HUDEP-2 (cell line): ENCODE measurements around the gene ERBB4.

ENCODE experiments used
- DNase-seq, 76 experiments: peaks; one replicate each; lab custom pipeline; 2025; ENCODE audit not compliant: unreplicated experiment in 76 of 76; lab: John Stamatoyannopoulos, UW

ERBB4 gene

DNA sequence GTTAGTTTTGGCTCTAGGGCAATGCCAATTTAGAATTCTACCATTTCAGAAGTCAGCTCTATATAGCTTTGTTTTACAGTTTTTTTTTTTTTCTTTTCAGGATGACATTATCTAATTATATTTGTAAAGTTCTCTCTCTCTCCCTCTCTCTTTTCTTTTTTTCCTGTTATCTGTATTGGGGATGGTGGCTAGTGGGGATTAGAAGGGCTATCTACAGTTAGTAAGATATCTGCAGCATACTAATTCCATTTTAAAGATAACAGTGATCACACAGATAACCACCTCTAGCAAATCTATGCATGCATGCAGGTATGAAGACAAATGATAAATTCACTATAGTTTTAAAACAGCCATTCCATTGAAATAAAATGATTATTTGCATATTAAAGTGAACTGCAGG is 438.9 kb downstream of the ERBB4 start:
- DNase-seq: no peak

DNA sequence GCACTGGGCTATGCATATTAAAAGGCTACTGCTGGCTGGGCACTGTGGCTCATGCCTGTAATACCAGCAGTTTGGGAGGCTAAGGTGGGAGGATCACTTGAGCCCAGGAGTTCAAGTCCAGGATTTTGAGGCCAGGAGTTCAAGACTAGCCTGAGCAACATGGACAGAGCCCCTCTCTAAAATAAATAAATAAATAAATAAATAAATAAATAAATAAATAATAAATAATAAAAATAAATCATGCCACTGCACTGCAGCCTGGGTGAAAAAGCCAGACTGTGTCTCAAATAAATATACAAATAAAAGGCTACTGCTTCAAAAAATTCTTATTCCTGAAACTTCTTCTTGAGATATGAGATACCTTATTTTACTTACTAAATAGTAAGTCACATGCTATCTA is 439.6 kb downstream of the ERBB4 start:
- DNase-seq: no peak

DNA sequence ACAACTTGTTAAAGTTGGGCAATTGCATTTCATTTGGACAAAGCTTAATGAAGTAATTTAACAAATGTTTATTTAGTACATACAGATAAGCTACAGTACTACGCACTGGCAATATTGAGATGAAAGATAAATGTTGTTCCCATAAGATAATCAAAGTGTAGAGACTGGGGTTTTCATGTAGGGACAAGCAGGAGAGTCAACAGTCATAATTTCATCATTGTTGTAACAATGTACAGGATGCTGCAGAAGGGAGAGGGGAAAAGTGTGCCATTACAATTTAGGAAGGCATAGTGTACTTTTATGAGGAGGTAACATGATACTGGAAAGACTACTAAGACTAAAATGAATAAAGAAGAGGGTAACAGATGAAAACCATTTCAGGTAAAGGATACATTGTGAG is 441.6 kb downstream of the ERBB4 start:
- DNase-seq: no peak

DNA sequence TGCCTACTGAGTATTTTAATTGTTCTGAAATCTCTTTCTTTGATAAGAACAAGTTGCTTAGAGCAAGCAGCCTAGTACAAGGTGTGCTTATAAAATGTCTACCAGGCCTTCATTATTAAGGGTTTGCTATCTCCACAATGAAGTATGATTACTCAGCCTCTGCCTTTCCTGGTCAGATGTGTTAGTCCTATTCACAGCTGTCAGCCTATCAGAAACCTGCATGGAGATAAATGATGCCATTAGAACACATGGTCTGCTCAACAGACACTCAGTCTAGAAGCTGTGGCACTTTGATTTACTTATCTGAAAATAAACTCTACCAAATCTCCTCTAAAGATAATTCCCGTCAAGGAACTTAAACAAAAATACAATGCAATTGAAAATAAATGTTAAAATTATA is 448.7 kb downstream of the ERBB4 start:
- no peak for DNase-seq

DNA sequence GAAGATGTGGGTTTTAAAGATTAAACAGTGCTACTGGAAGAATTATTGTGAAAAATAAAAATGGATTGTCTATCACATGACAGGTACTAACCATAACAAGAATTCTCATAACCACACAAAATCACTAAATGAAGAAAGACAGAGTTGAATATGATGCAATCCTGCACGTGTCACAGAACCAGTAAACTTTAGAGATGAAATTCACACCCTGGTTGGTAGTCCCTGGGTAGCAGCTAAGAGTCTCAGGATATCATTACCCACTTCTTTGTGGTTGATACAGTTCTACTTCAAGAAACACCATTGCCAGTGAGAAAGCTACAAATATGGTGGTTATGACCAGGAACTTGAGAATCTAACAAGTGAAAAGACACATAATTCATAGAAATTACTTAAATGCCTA is 450.2 kb downstream of the ERBB4 start:
- DNase-seq: no peak

GRCh38 chr2:212083492-212083891 is 455.1 kb downstream of the ERBB4 start:
- no peak for DNase-seq

DNA sequence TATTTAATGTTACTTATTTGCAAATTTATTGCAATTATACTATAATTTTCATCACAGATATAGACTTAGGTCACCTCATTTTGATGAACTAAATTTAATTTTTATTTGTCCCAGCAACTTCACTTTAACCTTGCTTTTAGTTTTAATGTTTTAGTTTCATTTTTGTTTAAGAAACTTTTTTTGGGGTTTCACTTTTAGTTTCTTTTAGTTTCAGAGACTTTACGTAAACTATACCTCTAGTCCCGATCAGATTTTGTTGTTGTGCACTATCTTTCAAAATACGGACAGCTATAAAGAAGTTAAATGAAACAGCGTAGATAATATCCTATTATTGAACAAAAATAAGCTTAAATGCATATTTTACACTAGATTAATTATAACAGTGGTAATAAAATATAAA is 460.5 kb downstream of the ERBB4 start:
- no peak for DNase-seq

GRCh38 chr2:212076456-212076855 is 462.1 kb downstream of the ERBB4 start:
- DNase-seq: no peak

DNA sequence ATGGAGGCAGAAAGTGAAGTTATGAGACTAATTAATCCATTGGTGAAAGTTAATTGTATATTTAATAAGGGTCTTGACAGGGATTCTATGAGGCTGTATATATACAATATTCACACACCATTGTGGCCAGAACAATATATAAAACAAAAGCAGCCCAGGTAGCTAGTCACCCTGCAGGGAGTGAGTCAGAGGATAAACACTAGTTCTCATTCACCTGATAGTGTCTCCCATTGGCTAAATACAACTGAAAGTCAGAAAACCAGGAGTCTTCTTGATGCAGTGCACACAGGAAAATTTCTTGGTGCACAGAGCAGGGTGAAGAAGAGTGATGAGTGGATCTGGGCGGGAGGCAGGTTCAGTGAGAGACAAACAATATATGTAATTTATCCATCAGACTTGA is 465.2 kb downstream of the ERBB4 start:
- DNase-seq: no peak

DNA sequence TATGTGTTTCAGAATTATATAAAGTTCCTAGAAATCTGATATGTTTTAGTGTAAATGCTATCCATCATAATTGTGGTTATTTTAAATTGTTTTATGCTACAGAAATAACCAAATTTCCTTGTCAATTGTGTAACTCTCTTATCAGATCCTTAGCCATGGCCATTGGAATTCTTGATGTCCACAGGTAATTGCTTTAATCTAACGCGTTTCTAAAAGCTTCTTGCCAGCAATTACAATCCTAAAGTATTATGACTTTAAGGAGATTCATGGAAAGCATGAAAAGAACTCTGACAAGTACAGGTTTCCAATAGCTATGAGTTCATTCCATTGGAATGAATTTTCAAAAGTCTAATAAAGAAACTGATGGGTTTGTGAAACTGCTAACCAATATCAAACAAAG is 472.1 kb downstream of the ERBB4 start:
- no peak for DNase-seq

GRCh38 chr2:212064318-212064717 is 474.3 kb downstream of the ERBB4 start:
- no peak for DNase-seq

GRCh38 chr2:212052412-212053159 is 486.0 kb downstream of the ERBB4 start:
- no peak for DNase-seq

DNA sequence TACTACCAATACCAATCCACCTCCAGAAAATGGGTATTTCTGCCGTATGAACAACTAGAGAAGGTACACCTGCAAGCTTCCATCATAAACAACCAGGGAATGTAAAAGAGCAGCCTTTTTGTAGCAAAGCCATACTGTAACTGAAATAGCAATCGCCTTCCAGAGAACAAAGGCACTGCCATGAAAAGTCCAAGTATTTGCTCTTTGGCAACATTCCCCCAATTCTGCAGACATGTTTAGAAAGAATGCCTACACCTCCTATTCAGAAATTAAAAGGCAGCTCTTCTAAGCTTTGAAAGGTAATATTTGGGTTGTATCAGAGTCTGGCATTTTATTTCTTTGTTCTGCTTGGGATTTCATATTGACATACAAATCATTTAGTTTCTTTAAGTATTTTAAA is 487.7 kb downstream of the ERBB4 start:
- DNase-seq: no peak

DNA sequence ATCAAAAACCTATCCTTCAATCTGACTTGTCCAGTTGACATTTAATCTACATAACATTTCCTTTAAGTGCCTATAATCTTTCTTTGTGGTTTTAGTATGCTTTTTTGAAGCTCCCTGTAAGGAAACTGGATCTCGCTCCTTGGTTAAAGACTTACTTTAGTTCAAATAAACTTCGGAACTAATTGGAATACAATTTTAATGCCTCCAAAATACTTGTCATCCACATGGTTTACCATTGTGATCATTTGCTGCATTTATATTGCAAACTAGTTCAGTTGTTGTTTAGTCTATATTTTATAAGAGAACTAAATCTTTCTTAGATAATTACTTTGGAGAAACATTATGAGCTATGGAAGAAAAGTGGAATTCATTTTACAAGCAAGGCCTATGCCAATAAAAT is 496.0 kb downstream of the ERBB4 start:
- DNase-seq: no peak

- no peak for DNase-seq
Observed at GRCh38 chr2:212037062-212037461, 501.5 kb downstream of the ERBB4 start.

- DNase-seq: peak in 1 of 76 experiments; percentile 2
Observed at GRCh38 chr2:212034841-212035585, 503.6 kb downstream of the ERBB4 start.

DNA sequence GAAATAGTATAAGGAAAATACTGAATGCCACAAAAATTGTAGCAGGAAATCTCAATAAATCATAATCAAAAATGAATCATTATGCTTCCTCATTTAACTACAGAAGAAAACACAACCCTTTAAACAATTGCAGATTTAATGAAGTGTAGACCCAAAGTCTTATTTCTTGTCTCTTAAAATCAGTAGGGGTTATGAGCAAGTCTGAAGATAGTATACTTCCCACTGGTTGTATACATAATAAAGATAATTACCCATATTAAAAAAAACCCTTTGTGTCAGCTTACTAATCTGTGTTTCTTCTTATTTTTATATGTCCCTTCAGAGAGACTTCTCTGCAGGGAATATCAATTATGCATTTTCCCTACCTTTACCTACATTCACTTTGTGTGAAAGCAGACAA is 504.7 kb downstream of the ERBB4 start:
- DNase-seq: no peak

GRCh38 chr2:212032536-212033219 is 505.9 kb downstream of the ERBB4 start:
- DNase-seq: no peak

- DNase-seq: no peak
Observed at GRCh38 chr2:212032032-212032431, 506.6 kb downstream of the ERBB4 start.

GRCh38 chr2:212030709-212031108 is 507.9 kb downstream of the ERBB4 start:
- no peak for DNase-seq

DNA sequence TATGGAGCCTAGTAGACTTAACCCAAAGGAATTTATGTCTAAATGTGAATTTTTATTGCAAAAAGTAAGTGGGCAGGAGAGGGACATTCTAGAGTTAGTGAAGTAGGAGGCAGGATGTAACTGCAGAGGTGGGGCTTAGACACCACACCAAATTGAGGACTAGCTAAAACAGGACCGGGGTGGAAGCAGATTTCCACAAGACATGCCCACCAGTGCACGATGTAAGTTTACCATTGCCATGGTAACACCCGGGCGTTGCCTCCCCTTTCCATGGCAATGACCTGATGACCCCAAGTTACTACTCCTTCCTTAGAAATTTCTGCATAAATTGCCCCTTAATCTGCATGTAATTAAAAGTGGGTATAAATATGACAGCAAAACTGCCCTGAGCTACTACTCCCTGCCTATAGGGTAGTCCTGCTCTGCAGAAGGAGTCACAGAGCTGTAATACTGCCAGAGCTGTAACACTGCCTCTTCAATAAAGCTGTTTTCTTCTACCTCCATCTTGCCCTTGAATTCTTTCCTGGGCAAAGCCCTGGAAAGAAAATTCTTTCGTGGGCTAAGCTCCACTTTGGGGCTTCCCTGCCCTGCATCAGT is 509.7 kb downstream of the ERBB4 start:
- no peak for DNase-seq
